SK-N-SH (cell line): Measurements from ENCODE around the gene RBM15B. TPM values are rescaled to one million over a fixed set of nuclear protein-coding genes. Genes with fewer than 3 reads are reported as not detected.

Experiments used
- CTCF ChIA-PET: fragments of 300-600, 350-600 bp; formaldehyde crosslinking; extraction: SDS; loops from one replicate; lab custom pipeline; 2021; lab: Yijun Ruan, JAX
- POLR2A ChIA-PET: fragments of 350-600 bp; sonication (Branson Sonifier 250); formaldehyde crosslinking; extraction: SDS; loops from one replicate; lab custom pipeline; 2020; ENCODE audit warnings: antibody characterized with exemption, inconsistent platforms; lab: Yijun Ruan, JAX
- DNase-seq: peaks from one replicate; pipeline ENCODE4 v3.0.0; 2012
- H2AFZ ChIP-seq: fragments of 200-600 bp; sonication (generic); 2 replicates; pipeline ENCODE4 v1.8.1; 2016; ENCODE audit warnings: antibody characterized with exemption, mild to moderate bottlenecking, low read depth
- H3F3A ChIP-seq: fragments of 200-600 bp; sonication (generic); replicated peaks from 2 replicates; pipeline ENCODE3; 2016; ENCODE audit warnings: antibody characterized with exemption, mild to moderate bottlenecking; ENCODE audit not compliant: insufficient read depth
- H3K27ac ChIP-seq, 2 experiments: fragments of 200-500 bp in 1 of 2; fragments of 200-600 bp in 1 of 2; sonication (Bioruptor generic) in 1 of 2; sonication (generic), shearing (Covaris generic) in 1 of 2; 2 replicates each; pipeline versions ENCODE4 v1.5.1 to v1.6.1; 2014 to 2016; ENCODE audit warnings: low read depth in 2 of 2, inconsistent platforms in 1 of 2, low read length in 1 of 2, mild to moderate bottlenecking in 1 of 2, mixed read lengths in 1 of 2
- H3K27me3 ChIP-seq: fragments of 200-600 bp; sonication (generic), shearing (Covaris generic); 2 replicates; pipeline ENCODE4 v1.6.1; 2016; ENCODE audit warnings: mixed run types; ENCODE audit not compliant: insufficient read depth
- H3K36me3 ChIP-seq, 2 experiments: fragments of 200-500 bp in 1 of 2; fragments of 200-600 bp in 1 of 2; sonication (Bioruptor generic) in 1 of 2; sonication (generic) in 1 of 2; replicated peaks in 1 of 2; 2 replicates each; pipeline versions ENCODE3 to v1.5.1; 2014 to 2016; ENCODE audit warnings: low read length in 1 of 2, mild to moderate bottlenecking in 1 of 2; ENCODE audit not compliant: insufficient read depth in 2 of 2, control insufficient read depth in 1 of 2
- H3K4me1 ChIP-seq, 2 experiments: fragments of 200-500 bp in 1 of 2; fragments of 200-600 bp in 1 of 2; sonication (Bioruptor generic) in 1 of 2; sonication (generic), shearing (Covaris generic) in 1 of 2; 2 replicates each; pipeline versions ENCODE4 v1.5.1 to v1.6.1; 2014 to 2016; ENCODE audit warnings: low read depth in 1 of 2, low read length in 1 of 2, mixed run types in 1 of 2; ENCODE audit not compliant: insufficient read depth in 2 of 2, control insufficient read depth in 1 of 2
- H3K4me2 ChIP-seq: fragments of 200-600 bp; sonication (generic), shearing (Covaris generic); 2 replicates; pipeline ENCODE4 v1.6.1; 2017; ENCODE audit warnings: mixed run types
- H3K4me3 ChIP-seq, 2 experiments: fragments of 200-500 bp in 1 of 2; fragments of 200-600 bp in 1 of 2; sonication (Bioruptor generic) in 1 of 2; sonication (generic), shearing (Covaris generic) in 1 of 2; 2 replicates each; pipeline versions ENCODE4 v1.5.1 to v1.8.1; 2014 to 2016; ENCODE audit warnings: low read depth in 2 of 2, inconsistent platforms in 1 of 2, low read length in 1 of 2, mild to moderate bottlenecking in 1 of 2, mixed read lengths in 1 of 2, moderate library complexity in 1 of 2
- H3K79me2 ChIP-seq: fragments of 200-600 bp; sonication (generic); 2 replicates; pipeline ENCODE4 v1.8.1; 2017; ENCODE audit warnings: mild to moderate bottlenecking; ENCODE audit not compliant: insufficient read depth
- H3K9ac ChIP-seq: fragments of 200-600 bp; sonication (generic); 2 replicates; pipeline ENCODE4 v1.6.1; 2017; ENCODE audit warnings: mixed run types
- H3K9me2 ChIP-seq: fragments of 200-600 bp; sonication (generic); 2 replicates; pipeline ENCODE4 v1.6.1; 2017; ENCODE audit warnings: mixed run types
- H3K9me3 ChIP-seq: fragments of 200-600 bp; sonication (generic); 2 replicates; pipeline ENCODE4 v1.6.1; 2017; ENCODE audit warnings: mixed run types, mild to moderate bottlenecking, moderate library complexity
- H4K20me1 ChIP-seq: fragments of 200-600 bp; sonication (generic); 2 replicates; pipeline ENCODE4 v1.6.1; 2017; ENCODE audit warnings: mild to moderate bottlenecking, mixed run types; ENCODE audit not compliant: insufficient read depth
- EZH2phosphoT487 ChIP-seq: fragments of 200-600 bp; sonication (generic); IDR thresholded peaks from 2 replicates; pipeline ENCODE4 v1.6.1; 2017; ENCODE audit warnings: low read depth, mixed run types, mild to moderate bottlenecking, antibody characterized with exemption, moderate library complexity, borderline replicate concordance
- GATA2 ChIP-seq: sonication (generic); formaldehyde crosslinking; IDR thresholded peaks from 2 replicates; pipeline ENCODE4 v1.5.0; 2020; ENCODE audit warnings: mild to moderate bottlenecking, missing genetic modification reagents
- JUND ChIP-seq: IDR thresholded peaks from 2 replicates; pipeline ENCODE4 v1.4.0; 2012
- MXI1 ChIP-seq: IDR thresholded peaks from 2 replicates; pipeline ENCODE4 v1.6.1; 2012; ENCODE audit warnings: mild to moderate bottlenecking, low read depth, low read length, improper control_type of control experiment
- PBX3 ChIP-seq: IDR thresholded peaks from 2 replicates; pipeline ENCODE4; 2012
- RCOR1 ChIP-seq: fragments of 150-350 bp; IDR thresholded peaks from 2 replicates; pipeline ENCODE4 v1.6.1; 2017; ENCODE audit warnings: antibody characterized with exemption, low read length
- RFX5 ChIP-seq: IDR thresholded peaks from 2 replicates; pipeline ENCODE4 v1.6.1; 2012; ENCODE audit warnings: mild to moderate bottlenecking, improper control_type of control experiment, low read length
- SMC3 ChIP-seq: IDR thresholded peaks from 2 replicates; pipeline ENCODE4 v1.6.1; 2012; ENCODE audit warnings: low read depth, low read length, improper control_type of control experiment
- TAF1 ChIP-seq: IDR thresholded peaks from 2 replicates; pipeline ENCODE4 v1.6.1; 2012; ENCODE audit warnings: low read depth, mild to moderate bottlenecking, low read length, moderate library complexity, borderline replicate concordance
- TCF12 ChIP-seq: IDR thresholded peaks from 2 replicates; pipeline ENCODE4 v1.4.0; 2012
- WGBS: methylation state at CpG from one replicate; pipeline ENCODE4 v1.1.6; 2017; ENCODE audit warnings: low lambda C conversion rate; 5-methylcytosine and 5-hydroxymethylcytosine counted together
- polyA plus RNA-seq, 3 experiments: library from polyadenylated mRNA; depleted of rRNA; stranded (reverse); fragments of >200 nt; gene quantifications; 2 replicates each; pipeline ENCODE4 v1.2.3, GENCODE V29; 2012
- TF ChIP-seq, protein P1 (sequence below): fragments of 150-350 bp; IDR thresholded peaks from 2 replicates; pipeline ENCODE4 v1.6.1; 2016; ENCODE audit warnings: mild to moderate bottlenecking, low read depth, low read length
- TF ChIP-seq, protein P2 (sequence below): IDR thresholded peaks from 2 replicates; pipeline ENCODE4 v1.6.1; 2012; ENCODE audit warnings: mild to moderate bottlenecking, low read depth, low read length, moderate library complexity
- TF ChIP-seq, protein P3 (sequence below): IDR thresholded peaks from 2 replicates; pipeline ENCODE4 v1.4.0; 2012; ENCODE audit warnings: low read depth, borderline replicate concordance
- TF ChIP-seq, protein P4 (sequence below): IDR thresholded peaks from 2 replicates; pipeline ENCODE4 v1.4.0; 2012; ENCODE audit warnings: low read depth, borderline replicate concordance

The RBM15B gene
- polyA plus RNA-seq, 1 of the 3 experiments (the other 2 are of a cell fraction), result 17.0 TPM

DNA sequence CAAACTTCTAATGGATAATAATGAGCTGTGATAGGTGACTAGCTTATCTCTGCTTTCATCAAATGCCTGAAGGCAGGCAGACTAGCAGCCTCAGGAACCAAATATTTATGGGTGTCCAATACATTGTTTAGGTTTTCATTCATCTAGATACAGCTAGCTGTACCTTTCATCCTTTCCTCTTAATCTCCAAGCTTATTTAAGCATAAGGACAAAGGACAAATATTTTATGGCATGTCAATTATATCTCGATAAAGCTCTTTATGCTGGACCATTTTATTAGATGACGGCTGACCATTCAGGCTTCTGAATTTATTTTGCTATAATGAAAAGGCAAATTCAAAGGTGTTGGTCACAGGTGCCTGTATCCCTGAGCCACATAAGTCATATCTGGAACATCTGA is 16.9 kb downstream of the RBM15B start:
- H3K9me2 ChIP-seq, result no peaks in the 10 kb centered on the region
- H4K20me1 ChIP-seq, result no peaks in the 10 kb centered on the region
- CTCF ChIA-PET, result interaction anchor here (1.3 to 3.2 kb wide), 4 partner anchors 13 to 27 kb away, joined by 4 to 18 read pairs (median 6); partner anchors contain the start of gene RBM15B
- DNase-seq, result no peak
- TF ChIP-seq, protein P1, sequence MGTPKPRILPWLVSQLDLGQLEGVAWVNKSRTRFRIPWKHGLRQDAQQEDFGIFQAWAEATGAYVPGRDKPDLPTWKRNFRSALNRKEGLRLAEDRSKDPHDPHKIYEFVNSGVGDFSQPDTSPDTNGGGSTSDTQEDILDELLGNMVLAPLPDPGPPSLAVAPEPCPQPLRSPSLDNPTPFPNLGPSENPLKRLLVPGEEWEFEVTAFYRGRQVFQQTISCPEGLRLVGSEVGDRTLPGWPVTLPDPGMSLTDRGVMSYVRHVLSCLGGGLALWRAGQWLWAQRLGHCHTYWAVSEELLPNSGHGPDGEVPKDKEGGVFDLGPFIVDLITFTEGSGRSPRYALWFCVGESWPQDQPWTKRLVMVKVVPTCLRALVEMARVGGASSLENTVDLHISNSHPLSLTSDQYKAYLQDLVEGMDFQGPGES, result no peak
- TF ChIP-seq JUND (no peak), MXI1 (no peak), EZH2phosphoT487 (no peak), TAF1 (no peak), TCF12 (no peak), RCOR1 (no peak), SMC3 (no peak), RFX5 (no peak), GATA2 (no peak), PBX3 (no peak)
- TF ChIP-seq, protein P2, sequence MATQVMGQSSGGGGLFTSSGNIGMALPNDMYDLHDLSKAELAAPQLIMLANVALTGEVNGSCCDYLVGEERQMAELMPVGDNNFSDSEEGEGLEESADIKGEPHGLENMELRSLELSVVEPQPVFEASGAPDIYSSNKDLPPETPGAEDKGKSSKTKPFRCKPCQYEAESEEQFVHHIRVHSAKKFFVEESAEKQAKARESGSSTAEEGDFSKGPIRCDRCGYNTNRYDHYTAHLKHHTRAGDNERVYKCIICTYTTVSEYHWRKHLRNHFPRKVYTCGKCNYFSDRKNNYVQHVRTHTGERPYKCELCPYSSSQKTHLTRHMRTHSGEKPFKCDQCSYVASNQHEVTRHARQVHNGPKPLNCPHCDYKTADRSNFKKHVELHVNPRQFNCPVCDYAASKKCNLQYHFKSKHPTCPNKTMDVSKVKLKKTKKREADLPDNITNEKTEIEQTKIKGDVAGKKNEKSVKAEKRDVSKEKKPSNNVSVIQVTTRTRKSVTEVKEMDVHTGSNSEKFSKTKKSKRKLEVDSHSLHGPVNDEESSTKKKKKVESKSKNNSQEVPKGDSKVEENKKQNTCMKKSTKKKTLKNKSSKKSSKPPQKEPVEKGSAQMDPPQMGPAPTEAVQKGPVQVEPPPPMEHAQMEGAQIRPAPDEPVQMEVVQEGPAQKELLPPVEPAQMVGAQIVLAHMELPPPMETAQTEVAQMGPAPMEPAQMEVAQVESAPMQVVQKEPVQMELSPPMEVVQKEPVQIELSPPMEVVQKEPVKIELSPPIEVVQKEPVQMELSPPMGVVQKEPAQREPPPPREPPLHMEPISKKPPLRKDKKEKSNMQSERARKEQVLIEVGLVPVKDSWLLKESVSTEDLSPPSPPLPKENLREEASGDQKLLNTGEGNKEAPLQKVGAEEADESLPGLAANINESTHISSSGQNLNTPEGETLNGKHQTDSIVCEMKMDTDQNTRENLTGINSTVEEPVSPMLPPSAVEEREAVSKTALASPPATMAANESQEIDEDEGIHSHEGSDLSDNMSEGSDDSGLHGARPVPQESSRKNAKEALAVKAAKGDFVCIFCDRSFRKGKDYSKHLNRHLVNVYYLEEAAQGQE, result no peak
- TF ChIP-seq, protein P3, sequence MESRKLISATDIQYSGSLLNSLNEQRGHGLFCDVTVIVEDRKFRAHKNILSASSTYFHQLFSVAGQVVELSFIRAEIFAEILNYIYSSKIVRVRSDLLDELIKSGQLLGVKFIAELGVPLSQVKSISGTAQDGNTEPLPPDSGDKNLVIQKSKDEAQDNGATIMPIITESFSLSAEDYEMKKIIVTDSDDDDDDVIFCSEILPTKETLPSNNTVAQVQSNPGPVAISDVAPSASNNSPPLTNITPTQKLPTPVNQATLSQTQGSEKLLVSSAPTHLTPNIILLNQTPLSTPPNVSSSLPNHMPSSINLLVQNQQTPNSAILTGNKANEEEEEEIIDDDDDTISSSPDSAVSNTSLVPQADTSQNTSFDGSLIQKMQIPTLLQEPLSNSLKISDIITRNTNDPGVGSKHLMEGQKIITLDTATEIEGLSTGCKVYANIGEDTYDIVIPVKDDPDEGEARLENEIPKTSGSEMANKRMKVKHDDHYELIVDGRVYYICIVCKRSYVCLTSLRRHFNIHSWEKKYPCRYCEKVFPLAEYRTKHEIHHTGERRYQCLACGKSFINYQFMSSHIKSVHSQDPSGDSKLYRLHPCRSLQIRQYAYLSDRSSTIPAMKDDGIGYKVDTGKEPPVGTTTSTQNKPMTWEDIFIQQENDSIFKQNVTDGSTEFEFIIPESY, result no peak
- TF ChIP-seq, protein P4, sequence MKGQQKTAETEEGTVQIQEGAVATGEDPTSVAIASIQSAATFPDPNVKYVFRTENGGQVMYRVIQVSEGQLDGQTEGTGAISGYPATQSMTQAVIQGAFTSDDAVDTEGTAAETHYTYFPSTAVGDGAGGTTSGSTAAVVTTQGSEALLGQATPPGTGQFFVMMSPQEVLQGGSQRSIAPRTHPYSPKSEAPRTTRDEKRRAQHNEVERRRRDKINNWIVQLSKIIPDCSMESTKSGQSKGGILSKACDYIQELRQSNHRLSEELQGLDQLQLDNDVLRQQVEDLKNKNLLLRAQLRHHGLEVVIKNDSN, result no peak
- H3K4me1 ChIP-seq, result no peaks in the 10 kb centered on the region
- POLR2A ChIA-PET, result interaction anchor here (1.7 kb wide), 1 partner anchor 11 kb away, joined by 5 read pairs; no protein-coding TSS in a partner anchor
- H3K4me3 ChIP-seq, result no peak overlapping the region
- no peak overlapping the region for H2AFZ ChIP-seq
- 79% methylated on average over 2 of the region's 2 CpGs for WGBS
- H3K9me3 ChIP-seq, result no peaks in the 10 kb centered on the region
- H3K27me3 ChIP-seq, result no peaks in the 10 kb centered on the region
- no peak overlapping the region for H3K9ac ChIP-seq
- peaks cover 55% of the 10 kb centered on the region in 2 experiments for H3K36me3 ChIP-seq
- no peak overlapping the region for H3K4me2 ChIP-seq
- H3K79me2 ChIP-seq, result no peaks in the 10 kb centered on the region
- H3K27ac ChIP-seq, result no peak overlapping the region
- no peaks in the 10 kb centered on the region for H3F3A ChIP-seq
